SH-SY5Y (cell line): ENCODE data around the gene CDH22.

Experiments used
- GATA2 ChIP-seq: IDR thresholded peaks from 2 replicates; pipeline ENCODE4 v1.6.1; 2011; ENCODE audit warnings: mild to moderate bottlenecking, low read depth, low read length
- GATA3 ChIP-seq: IDR thresholded peaks from 2 replicates; pipeline ENCODE4 v1.6.1; 2011; ENCODE audit warnings: low read depth, mild to moderate bottlenecking, low read length, moderate library complexity

The CDH22 gene

GRCh38 chr20:46317685-46318177 is 9.4 kb upstream of the CDH22 start:
- no peak for TF ChIP-seq GATA3
- no peak for TF ChIP-seq GATA2

GRCh38 chr20:46316984-46317684 is 8.8 kb upstream of the CDH22 start:
- TF ChIP-seq GATA3 (no peak), GATA2 (no peak)

GRCh38 chr20:46315311-46315710 is 7.0 kb upstream of the CDH22 start:
- TF ChIP-seq GATA2 = no peak
- no peak for TF ChIP-seq GATA3

- no peak for TF ChIP-seq GATA2
- TF ChIP-seq GATA3 = no peak
Measured at GRCh38 chr20:46312945-46313861, 4.9 kb upstream of the CDH22 start.

GRCh38 chr20:46312075-46312944 is 4.0 kb upstream of the CDH22 start:
- TF ChIP-seq GATA2 = no peak
- no peak for TF ChIP-seq GATA3

GRCh38 chr20:46311719-46312074 is 3.4 kb upstream of the CDH22 start:
- no peak for TF ChIP-seq GATA2
- no peak for TF ChIP-seq GATA3

GRCh38 chr20:46311039-46311650 is 2.8 kb upstream of the CDH22 start:
- TF ChIP-seq GATA2 = no peak
- TF ChIP-seq GATA3 = no peak

- no peak for TF ChIP-seq GATA2
- no peak for TF ChIP-seq GATA3
Measured at GRCh38 chr20:46309945-46310344, 1.6 kb upstream of the CDH22 start.

GRCh38 chr20:46307999-46308257 is 370 bp downstream of the CDH22 start:
- TF ChIP-seq GATA2 = no peak
- no peak for TF ChIP-seq GATA3

- TF ChIP-seq GATA2 (no peak), GATA3 (no peak)
Measured at GRCh38 chr20:46307139-46307998, 929 bp downstream of the CDH22 start.

GRCh38 chr20:46306743-46307138 is 1.6 kb downstream of the CDH22 start:
- TF ChIP-seq GATA3 (no peak), GATA2 (no peak)

GRCh38 chr20:46305973-46306360 is 2.3 kb downstream of the CDH22 start:
- TF ChIP-seq GATA3 = no peak
- TF ChIP-seq GATA2 = no peak

GRCh38 chr20:46305331-46305972 is 2.8 kb downstream of the CDH22 start:
- TF ChIP-seq GATA3 = no peak
- TF ChIP-seq GATA2 = no peak

- TF ChIP-seq GATA3 (no peak), GATA2 (no peak)
Measured at GRCh38 chr20:46304852-46305251, 3.4 kb downstream of the CDH22 start.

GRCh38 chr20:46304361-46304760 is 3.9 kb downstream of the CDH22 start:
- no peak for TF ChIP-seq GATA2
- no peak for TF ChIP-seq GATA3
